Neuronal stem cell (in vitro differentiated cells): ENCODE measurements around the gene RYR1.

Experiments
- DNase-seq: peaks from one replicate; pipeline ENCODE4 v3.0.0-alpha.2; 2013; ENCODE audit warnings: low spot score
- H2AFZ ChIP-seq: one replicate; pipeline ENCODE4 v1.6.1; 2013; ENCODE audit warnings: mild to moderate bottlenecking, low read length, inconsistent platforms
- H2AK5ac ChIP-seq: 2 replicates; pipeline ENCODE4 v1.6.1; 2013; ENCODE audit warnings: low read depth, mild to moderate bottlenecking, inconsistent platforms, low read length, moderate library complexity, mixed read lengths
- H2BK120ac ChIP-seq: 2 replicates; pipeline ENCODE4 v1.6.1; 2013; ENCODE audit warnings: low read depth, mild to moderate bottlenecking, inconsistent platforms, low read length, moderate library complexity, mixed read lengths
- H2BK12ac ChIP-seq: one replicate; pipeline ENCODE4 v1.6.1; 2013; ENCODE audit warnings: low read length, inconsistent platforms
- H2BK15ac ChIP-seq: 2 replicates; pipeline ENCODE4 v1.6.1; 2013; ENCODE audit warnings: mild to moderate bottlenecking, low read length, inconsistent platforms, mixed read lengths
- H2BK5ac ChIP-seq: one replicate; pipeline ENCODE4 v1.6.1; 2013; ENCODE audit warnings: inconsistent platforms, mild to moderate bottlenecking, low read length, moderate library complexity
- H3K14ac ChIP-seq: one replicate; pipeline ENCODE4 v1.6.1; 2013; ENCODE audit warnings: low read length, inconsistent platforms
- H3K18ac ChIP-seq: 2 replicates; pipeline ENCODE4 v1.6.1; 2013; ENCODE audit warnings: low read length, inconsistent platforms
- H3K23ac ChIP-seq: 2 replicates; pipeline ENCODE4 v1.6.1; 2013; ENCODE audit warnings: low read depth, mild to moderate bottlenecking, mixed read lengths, low read length, inconsistent platforms; ENCODE audit not compliant: poor library complexity
- H3K27ac ChIP-seq: replicated peaks from 3 replicates; pipeline ENCODE4 v1.5.1; 2013; ENCODE audit warnings: low read length, inconsistent platforms
- H3K27me3 ChIP-seq, 3 experiments: 2 replicates each; pipeline ENCODE4 v1.6.1; 2013; ENCODE audit warnings: low read length in 3 of 3, mild to moderate bottlenecking in 2 of 3, inconsistent platforms in 1 of 3, low read depth in 1 of 3, mixed read lengths in 1 of 3, moderate library complexity in 1 of 3; ENCODE audit not compliant: control insufficient read depth in 3 of 3, insufficient read depth in 3 of 3
- H3K36me3 ChIP-seq, 2 donors: replicated peaks in 1 of 2; 2 replicates each; pipeline ENCODE4 v1.6.1; 2013; ENCODE audit warnings: low read length in 2 of 2; ENCODE audit not compliant: control insufficient read depth in 2 of 2, insufficient read depth in 2 of 2
- H3K4ac ChIP-seq: 2 replicates; pipeline ENCODE4 v1.6.1; 2013; ENCODE audit warnings: inconsistent platforms, mild to moderate bottlenecking, low read length, moderate library complexity
- H3K4me1 ChIP-seq, 2 donors: 1 replicate in 1 of 2; 2 replicates in 1 of 2; pipeline ENCODE4 v1.6.1; 2013; ENCODE audit warnings: low read length in 2 of 2, low read depth in 1 of 2; ENCODE audit not compliant: control insufficient read depth in 2 of 2, insufficient read depth in 1 of 2
- H3K4me2 ChIP-seq: one replicate; pipeline ENCODE4 v1.6.1; 2013; ENCODE audit warnings: mild to moderate bottlenecking, low read length, inconsistent platforms; ENCODE audit not compliant: insufficient read depth, poor library complexity, severe bottlenecking
- H3K4me3 ChIP-seq, 2 donors: 2 replicates each; pipeline ENCODE4 v1.5.1; 2013; ENCODE audit warnings: low read length in 2 of 2, mild to moderate bottlenecking in 2 of 2, inconsistent platforms in 1 of 2, moderate library complexity in 1 of 2
- H3K79me1 ChIP-seq: one replicate; pipeline ENCODE4 v1.6.1; 2013; ENCODE audit warnings: low read depth, mild to moderate bottlenecking, inconsistent platforms, low read length, moderate library complexity
- H3K9ac ChIP-seq: one replicate; pipeline ENCODE4 v1.6.1; 2013; ENCODE audit warnings: mild to moderate bottlenecking, low read depth, low read length, inconsistent platforms; ENCODE audit not compliant: poor library complexity
- H3K9me3 ChIP-seq, 2 donors: replicated peaks in 1 of 2; 2 replicates each; pipeline versions ENCODE3 to v1.6.1; 2013; ENCODE audit warnings: low read length in 2 of 2, mild to moderate bottlenecking in 2 of 2, inconsistent platforms in 1 of 2, low read depth in 1 of 2, mixed read lengths in 1 of 2, moderate library complexity in 1 of 2; ENCODE audit not compliant: control insufficient read depth in 2 of 2, insufficient read depth in 1 of 2
- H4K8ac ChIP-seq: one replicate; pipeline ENCODE4 v1.6.1; 2013; ENCODE audit warnings: low read depth, mild to moderate bottlenecking, inconsistent platforms, low read length, moderate library complexity
- H4K91ac ChIP-seq: one replicate; pipeline ENCODE4 v1.6.1; 2013; ENCODE audit warnings: low read length, low read depth, mild to moderate bottlenecking, inconsistent platforms; ENCODE audit not compliant: poor library complexity
- WGBS, 2 donors: extraction: QIAGEN DNeasy Blood & Tissue Kit; methylation state at CpG; one replicate each; pipeline ENCODE4 v1.1.7; 2013; ENCODE audit warnings: missing lambda C conversion rate in 2 of 2, mixed read lengths in 1 of 2; ENCODE audit not compliant: insufficient read length in 2 of 2, insufficient replicate concordance in 1 of 2; ENCODE audit errors: extremely low coverage in 2 of 2; 5-methylcytosine and 5-hydroxymethylcytosine counted together

Gene RYR1

GRCh38 chr19:38635483-38636399 is 202.2 kb downstream of the RYR1 start:
- Histone ChIP-seq H2BK120ac (no peak overlapping the region), H3K36me3 (peaks cover 11 to 47% of the 10 kb centered on the region in 2 donors), H3K4me3 (no peak overlapping the region), H4K91ac (no peak overlapping the region), H2AFZ (no peak overlapping the region), H2BK12ac (no peak overlapping the region), H4K8ac (no peak overlapping the region), H3K4me1 (no peaks in the 10 kb centered on the region), H3K79me1 (no peaks in the 10 kb centered on the region), H2BK5ac (no peak overlapping the region), H3K4me2 (no peak overlapping the region), H2BK15ac (no peak overlapping the region), H3K27me3 (no peaks in the 10 kb centered on the region), H3K18ac (no peak overlapping the region), H2AK5ac (no peak overlapping the region), H3K4ac (no peak overlapping the region), H3K27ac (no peak overlapping the region), H3K14ac (no peak overlapping the region), H3K23ac (no peak overlapping the region), H3K9ac (no peak overlapping the region), H3K9me3 (peaks cover 0 to 2% of the 10 kb centered on the region in 2 donors)
- no CpG with 5 or more reads among the region's 17 CpGs for WGBS, 2 donors
- no peak for DNase-seq
